HG02759 (cell line): ENCODE results near the gene ANKRD11.
"Not testable (repeated sequence)": the region's sequence is repeated elsewhere in the genome, so short reads cannot be mapped to it uniquely, and the experiment has no call there.

Experiments used
- ATAC-seq: cut with Tn5 transposase; IDR thresholded peaks from one replicate; pipeline ENCODE4 v1.9.1; 2021; ENCODE audit warnings: mild to moderate bottlenecking, moderate library complexity; ENCODE audit not compliant: unreplicated experiment

Gene ANKRD11

DNA sequence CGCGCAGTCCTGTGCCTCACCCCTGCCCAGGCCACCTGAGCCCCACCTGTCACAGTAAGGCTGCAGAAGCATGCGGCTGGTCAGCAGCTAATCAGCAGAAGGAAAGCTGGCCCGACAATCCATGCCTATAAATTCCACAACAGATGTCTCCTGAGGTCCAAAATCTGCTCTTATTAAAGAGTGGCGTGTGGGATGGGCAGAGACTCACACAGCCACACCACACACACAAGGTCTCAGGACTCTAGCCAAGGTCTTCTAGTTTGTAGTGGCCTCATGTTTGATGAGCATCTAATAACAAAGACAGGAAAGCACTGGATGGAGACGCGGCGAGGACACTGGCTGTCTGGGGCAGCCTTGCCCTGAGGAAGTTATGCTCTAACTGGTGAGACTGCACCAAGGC lies 55.9 kb downstream of the ANKRD11 start:
- no peak for ATAC-seq

GRCh38 chr16:89433363-89433984 lies 56.9 kb downstream of the ANKRD11 start:
- ATAC-seq: not testable (repeated sequence)

DNA sequence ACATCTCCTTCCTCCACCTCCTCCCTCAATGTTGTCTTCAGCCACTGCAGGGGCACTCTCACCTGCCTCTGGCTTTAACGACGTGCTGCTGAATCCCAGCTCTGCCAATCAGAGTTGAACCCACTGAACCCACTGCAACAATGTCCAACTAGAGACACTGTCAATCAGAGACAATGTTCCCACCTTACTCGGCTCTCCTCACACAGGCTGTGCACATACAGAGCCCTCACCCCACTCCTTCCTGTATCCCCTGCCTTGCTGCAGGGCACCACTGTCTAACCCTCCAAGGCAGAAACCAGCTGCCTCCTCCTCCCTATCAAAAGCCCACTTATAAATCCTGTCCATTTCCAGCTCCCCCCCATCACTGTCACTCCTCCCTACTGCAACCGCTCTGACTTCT lies 58.7 kb downstream of the ANKRD11 start:
- no peak for ATAC-seq

GRCh38 chr16:89431158-89431584 lies 59.2 kb downstream of the ANKRD11 start:
- ATAC-seq: no peak

DNA sequence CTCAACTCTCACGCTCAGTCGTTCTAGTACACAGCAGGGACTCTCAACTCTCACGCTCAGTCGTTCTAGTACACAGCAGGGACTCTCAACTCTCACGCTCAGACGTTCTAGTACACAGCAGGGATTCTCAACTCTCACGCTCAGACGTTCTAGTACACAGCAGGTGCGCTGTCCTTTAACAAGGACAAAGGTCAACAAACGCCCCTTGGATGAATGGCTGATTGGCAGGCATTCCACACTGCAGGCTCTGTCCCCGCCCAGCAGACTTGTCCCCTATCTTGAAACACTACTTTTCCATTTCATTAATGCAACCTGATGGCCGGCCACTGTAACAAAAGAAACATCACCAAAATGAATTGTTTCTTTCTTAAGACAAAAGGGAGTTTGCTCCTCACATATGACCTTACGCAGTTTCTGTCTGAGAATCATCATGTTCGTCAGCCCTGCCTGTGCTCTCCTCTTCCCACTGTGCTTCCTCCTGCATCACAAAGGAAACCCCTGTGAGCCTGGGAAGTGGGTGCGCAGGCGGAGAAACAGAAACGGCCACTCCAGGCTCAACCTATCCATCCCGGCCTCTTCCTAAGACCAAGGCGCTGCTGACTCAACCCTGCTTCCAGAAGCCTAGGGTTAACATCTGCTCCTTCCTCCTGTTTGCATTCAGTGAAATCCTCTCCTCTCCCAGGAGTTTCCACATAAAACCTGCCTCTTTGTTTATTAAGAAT lies 59.8 kb downstream of the ANKRD11 start:
- ATAC-seq: no peak

GRCh38 chr16:89428605-89429004 lies 61.8 kb downstream of the ANKRD11 start:
- ATAC-seq: not testable (repeated sequence)

DNA sequence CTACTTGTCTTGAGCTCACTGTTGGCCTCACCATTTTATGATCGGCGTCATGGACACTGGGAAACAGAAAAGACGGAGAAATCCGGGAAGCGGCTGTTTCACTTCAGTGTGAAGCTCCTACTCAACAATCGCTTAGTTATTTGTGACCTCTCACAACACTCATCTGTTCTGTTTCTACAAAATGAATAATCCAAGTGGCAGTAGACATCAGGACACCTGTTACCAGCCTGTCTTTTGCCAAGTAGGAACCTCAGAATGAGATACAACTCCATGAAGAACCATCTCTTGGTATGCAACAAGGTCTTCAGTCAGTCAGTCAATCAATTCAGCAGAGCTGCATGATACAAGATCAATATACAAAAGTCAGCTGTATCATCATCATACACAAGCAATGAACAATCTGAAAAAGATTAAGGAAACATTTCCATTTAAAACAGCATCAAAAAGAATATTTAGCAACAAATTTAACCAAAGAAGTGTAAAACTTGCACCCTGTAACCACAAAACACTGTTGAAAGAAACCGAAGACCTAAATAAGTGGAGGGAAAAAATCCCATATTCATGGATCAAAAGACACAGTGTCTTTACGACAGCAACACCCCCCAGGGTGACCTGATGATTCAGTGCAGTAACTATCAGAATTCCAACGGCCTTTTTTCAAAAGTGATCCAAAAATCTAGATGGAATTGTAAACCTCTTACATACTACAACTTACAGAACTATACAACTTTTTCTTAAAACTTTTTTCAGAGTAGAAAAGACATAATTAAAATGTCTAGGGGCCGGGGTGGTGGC lies 63.4 kb downstream of the ANKRD11 start:
- ATAC-seq: no peak

DNA sequence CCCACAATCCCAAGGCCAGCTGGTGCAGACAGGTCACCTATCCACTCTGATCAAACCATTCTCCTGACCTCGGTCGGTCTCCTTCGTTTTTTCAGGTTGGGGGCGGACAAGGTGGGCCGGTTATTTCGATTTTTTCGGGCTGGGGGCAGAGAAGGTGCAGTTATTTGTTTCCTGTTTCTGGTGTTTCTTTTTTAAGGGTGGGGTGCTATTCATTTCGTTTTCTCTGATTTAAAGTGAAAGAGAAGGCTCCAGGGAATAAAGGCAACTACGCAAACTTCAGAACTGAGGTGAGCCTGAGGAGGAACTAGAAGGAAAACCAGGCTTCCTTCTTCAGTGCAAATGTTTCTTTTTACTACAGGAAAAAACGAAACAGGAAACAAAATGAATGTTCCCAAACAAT lies 64.8 kb downstream of the ANKRD11 start:
- ATAC-seq: no peak

DNA sequence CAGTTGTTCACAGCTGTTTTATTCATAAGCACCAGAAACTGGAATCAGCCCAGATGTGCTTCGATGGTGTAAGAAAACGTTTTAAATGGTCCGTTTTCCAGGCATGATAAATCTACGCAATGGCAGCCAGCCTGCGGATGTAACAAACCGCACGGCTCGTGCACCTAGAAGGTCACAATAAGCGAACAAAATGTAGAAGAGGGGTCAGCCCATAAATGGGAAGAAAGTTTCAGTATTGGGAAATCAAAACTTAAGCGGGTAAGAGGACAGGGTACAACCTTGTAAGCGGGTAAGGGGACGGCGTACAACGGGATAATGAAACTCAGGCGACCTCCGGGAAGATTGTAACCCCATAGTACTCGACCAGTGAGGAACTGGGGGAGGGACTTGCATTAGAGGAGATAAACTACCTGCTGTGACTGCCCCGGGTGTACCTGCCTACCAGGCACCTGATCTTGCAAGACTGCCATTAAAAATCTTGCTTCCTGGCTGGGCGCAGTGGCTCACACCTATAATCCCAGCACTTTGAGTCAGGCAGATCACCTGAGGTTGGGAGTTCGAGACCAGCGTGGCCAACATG lies 66.6 kb downstream of the ANKRD11 start:
- no peak for ATAC-seq

DNA sequence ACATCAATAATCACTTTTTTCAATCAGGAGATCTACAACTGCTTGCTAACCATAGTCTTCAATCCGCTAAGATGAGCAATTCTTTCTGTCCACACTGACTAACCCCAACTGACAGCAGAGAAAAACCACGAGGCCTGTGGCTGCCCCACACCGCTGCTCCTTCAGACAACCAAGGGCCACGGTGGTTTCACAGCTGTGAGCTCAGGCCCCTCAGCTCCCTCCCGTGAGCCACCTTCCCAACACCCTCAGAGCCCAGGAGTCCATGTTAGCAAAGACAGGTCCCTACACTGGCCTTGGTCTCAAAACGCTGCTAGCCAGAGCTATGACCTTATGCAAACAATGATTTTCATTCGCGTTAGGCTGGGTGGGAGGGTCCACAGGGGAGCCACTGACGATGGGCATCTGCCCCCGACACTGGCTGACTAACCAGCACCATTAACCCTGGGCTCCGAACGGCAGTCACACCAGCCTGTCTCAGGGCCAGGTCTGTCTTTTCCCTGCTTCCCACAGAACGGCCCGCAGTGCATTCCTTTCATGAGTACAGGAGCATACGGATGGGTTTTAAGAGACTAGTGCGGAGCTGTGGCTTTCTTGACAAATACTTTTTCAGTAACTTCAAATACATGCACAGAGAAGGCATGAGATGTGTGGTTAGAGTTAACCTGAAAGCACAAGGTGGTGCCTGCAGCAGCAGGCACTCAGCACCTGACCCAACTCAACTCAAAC lies 67.3 kb downstream of the ANKRD11 start:
- peak; percentile 75 for ATAC-seq

DNA sequence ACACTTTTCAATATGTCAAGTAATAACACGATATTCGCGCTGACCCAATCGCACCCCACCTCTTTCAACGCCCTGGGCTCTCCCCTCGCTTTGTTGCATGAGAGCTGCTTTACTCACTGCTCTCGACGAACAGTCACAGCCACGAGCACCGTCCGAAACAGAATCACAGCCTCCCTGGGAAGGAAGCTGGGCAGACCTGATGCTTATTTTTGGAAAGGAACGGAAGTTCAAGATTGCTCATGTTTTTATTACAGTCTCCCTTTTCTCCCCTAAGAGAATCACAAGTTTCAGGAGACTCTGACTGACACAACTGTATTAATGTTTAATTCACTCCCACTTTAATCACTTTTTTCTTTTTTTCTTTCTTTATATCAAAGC lies 67.8 kb downstream of the ANKRD11 start:
- peak; percentile 78 for ATAC-seq

DNA sequence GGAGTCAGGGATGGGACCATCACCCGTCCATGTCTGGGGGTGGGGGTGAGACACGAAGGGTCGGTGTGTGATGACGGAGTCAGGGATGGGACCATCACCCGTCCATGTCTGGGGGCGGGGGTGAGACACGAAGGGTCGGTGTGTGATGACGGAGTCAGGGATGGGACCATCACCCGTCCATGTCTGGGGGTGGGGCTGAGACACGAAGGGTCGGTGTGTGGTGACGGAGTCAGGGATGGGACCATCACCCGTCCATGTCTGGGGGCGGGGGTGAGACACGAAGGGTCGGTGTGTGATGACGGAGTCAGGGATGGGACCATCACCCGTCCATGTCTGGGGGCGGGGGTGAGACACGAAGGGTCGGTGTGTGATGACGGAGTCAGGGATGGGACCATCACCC lies 69.1 kb downstream of the ANKRD11 start:
- ATAC-seq: not testable (repeated sequence)

- no peak for ATAC-seq
These were observed 70.2 kb downstream of the ANKRD11 start for GRCh38 chr16:89420204-89420603.

DNA sequence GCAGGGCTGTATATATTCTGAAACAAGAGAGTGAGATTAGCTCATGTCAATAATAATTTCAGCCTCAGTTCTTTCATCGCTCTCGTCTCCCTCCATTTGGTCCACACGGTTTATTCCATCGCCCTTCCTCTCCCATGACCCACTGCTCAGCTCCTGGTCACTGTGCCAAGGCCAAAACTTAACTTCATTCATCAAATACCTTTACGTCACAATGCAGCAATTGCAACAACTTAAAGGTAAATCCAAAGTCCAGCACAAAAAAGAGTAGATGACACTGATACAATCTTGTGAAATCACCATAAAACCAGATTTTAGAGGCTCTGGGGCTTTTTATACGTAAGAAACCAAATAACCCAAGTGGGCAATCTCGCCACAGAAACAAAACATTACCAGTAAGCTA lies 72.0 kb downstream of the ANKRD11 start:
- no peak for ATAC-seq

- ATAC-seq: no peak
These were observed 73.0 kb downstream of the ANKRD11 start for GRCh38 chr16:89417352-89417751.

GRCh38 chr16:89413811-89414585 lies 76.4 kb downstream of the ANKRD11 start:
- ATAC-seq: no peak

- no peak for ATAC-seq
These were observed 77.5 kb downstream of the ANKRD11 start for GRCh38 chr16:89412811-89413210.

DNA sequence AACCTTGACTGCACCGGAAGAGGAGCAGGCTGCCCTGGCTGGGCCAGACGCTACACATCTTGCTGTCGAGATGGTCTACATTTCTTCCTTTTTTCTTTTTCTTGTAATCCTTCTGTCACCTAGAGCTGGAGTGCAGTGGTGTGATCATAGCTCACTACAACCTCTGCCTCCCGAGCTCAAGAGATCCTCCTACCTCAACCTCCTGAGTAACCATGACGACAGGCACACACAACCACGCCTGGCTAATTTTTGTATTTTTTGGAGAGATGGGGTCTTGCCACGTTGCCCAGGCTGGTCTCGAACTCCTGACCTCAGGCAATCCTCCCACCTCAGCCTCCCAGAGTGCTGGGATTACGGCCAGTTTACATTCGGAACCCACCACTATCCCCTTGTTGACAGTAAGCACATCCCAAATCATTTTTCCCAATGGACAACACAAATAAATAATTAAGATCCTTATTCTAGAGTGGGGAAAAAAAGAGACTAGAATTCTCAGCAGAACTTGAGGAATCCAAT lies 79.0 kb downstream of the ANKRD11 start:
- no peak for ATAC-seq

- ATAC-seq: no peak
These were observed 79.5 kb downstream of the ANKRD11 start for GRCh38 chr16:89410794-89411309.

- ATAC-seq: no peak
These were observed 80.0 kb downstream of the ANKRD11 start for GRCh38 chr16:89410322-89410721.
